ENCODE measurements around the gene LYVE1. TPM values are rescaled to one million over a fixed set of nuclear protein-coding genes. Genes with fewer than 3 reads are reported as not detected.
A peak's percentile ranks its signal among the peaks of the same experiment; 100 is the strongest.

LYVE1 gene
- total RNA-seq, 6 donors from 2014 or later: 5.2 to 105 (median 24.6) TPM

- WGBS, 2 donors: 19 to 31% methylated on average over 2 of the region's 2 CpGs
- no peak for TF ChIP-seq POLR2AphosphoS5 (IDR thresholded peaks at IDR 0.05)
- TF ChIP-seq EP300 (IDR thresholded peaks at IDR 0.05): no peak
- TF ChIP-seq POLR2A (IDR thresholded peaks at IDR 0.05): no peak
- TF ChIP-seq CTCF (IDR thresholded peaks at IDR 0.05): no peak
- Histone ChIP-seq H3K4me1 (peaks cover 5 to 36% (median 22%) of the 10 kb centered on the region in 4 donors), H3K4me3 (no peak overlapping the region), H3K27me3 (no peaks in the 10 kb centered on the region), H3K27ac (peak overlapping the region in 3 of 4 donors; percentile 9 to 58 (median 31)), H3K9me3 (no peaks in the 10 kb centered on the region), H3K36me3 (no peaks in the 10 kb centered on the region)
- no peak for DNase-seq
- ATAC-seq (ENCODE audit: low FRiP score in 2 of 2): peak; percentile 75 to 77
Observed at GRCh38 chr11:10592331-10592730, 23.9 kb upstream of the LYVE1 start.

DNA sequence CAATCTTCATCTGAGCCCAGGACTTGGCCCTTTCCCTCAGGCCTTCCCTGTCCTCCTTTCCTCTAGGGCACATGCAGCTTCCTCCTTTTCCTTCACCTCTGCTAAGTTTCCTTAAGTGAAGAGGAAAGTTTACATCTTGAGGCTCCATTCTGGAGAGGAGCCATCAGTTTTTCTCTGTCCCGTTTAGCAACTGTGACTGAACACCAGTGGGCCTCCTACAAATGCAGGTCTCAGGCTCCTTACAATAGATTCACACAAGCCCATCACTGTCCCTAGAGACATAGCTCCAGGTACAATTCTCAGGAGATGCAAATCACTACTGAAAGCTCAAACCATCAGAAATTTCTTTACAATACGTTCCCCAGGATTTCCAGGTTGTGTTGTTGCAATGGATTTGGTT, 23.3 kb upstream of the LYVE1 start:
- H3K4me3 ChIP-seq: no peak overlapping the region
- H3K36me3 ChIP-seq: no peaks in the 10 kb centered on the region
- H3K27ac ChIP-seq: peak overlapping the region in 3 of 4 donors; percentile 9 to 58 (median 31)
- no peak for DNase-seq
- peaks cover 7 to 37% (median 22%) of the 10 kb centered on the region in 4 donors for H3K4me1 ChIP-seq
- no peak for TF ChIP-seq CTCF (IDR thresholded peaks at IDR 0.05)
- TF ChIP-seq POLR2AphosphoS5 (IDR thresholded peaks at IDR 0.05): no peak
- no peak for TF ChIP-seq EP300 (IDR thresholded peaks at IDR 0.05)
- TF ChIP-seq POLR2A (IDR thresholded peaks at IDR 0.05): no peak
- WGBS, 2 donors: 53 to 75% methylated on average over 2 of the region's 2 CpGs
- H3K9me3 ChIP-seq: no peaks in the 10 kb centered on the region
- H3K27me3 ChIP-seq: no peaks in the 10 kb centered on the region
- ATAC-seq (ENCODE audit: low FRiP score in 2 of 2): no peak

DNA sequence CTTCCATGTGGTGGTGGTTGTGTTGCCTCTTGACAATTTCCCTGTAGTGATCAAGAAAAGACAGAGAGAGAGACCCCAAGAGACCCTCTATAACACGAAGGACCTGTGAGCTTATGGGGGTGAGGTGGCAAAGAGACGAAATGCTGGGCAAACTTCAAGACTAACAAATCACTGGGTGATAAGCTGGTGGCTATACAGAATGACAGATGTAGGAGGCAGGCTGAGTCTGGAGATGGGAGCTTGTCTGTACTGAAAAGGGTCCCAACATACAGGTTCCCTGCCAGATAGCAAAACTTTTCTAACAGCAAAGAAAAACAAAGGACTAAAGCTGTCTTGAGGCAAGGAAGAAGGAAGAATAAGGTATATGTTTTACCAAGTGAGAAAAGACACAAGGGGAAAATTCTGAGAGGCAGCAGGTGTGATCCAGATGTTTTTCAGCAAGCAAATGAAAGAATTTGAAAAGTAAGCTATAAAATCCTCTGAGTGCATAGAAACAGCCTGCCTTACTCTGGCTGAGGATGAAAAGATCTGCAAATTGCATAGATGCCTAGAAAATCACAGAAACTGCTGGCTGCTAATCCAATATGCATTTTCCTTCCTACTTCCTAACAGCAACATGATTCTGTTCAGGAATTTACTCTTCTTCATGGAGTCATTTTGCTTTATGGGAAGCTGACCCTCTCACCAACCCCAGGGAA, 21.9 kb upstream of the LYVE1 start:
- WGBS, 2 donors: 74 to 75% methylated on average over 2 of the region's 2 CpGs
- no peak overlapping the region for H3K27ac ChIP-seq
- H3K27me3 ChIP-seq: no peaks in the 10 kb centered on the region
- ATAC-seq (ENCODE audit: low FRiP score in 2 of 2): no peak
- H3K9me3 ChIP-seq: no peaks in the 10 kb centered on the region
- H3K36me3 ChIP-seq: no peaks in the 10 kb centered on the region
- TF ChIP-seq POLR2AphosphoS5 (IDR thresholded peaks at IDR 0.05): no peak
- no peak for TF ChIP-seq CTCF (IDR thresholded peaks at IDR 0.05)
- TF ChIP-seq EP300 (IDR thresholded peaks at IDR 0.05): no peak
- no peak for TF ChIP-seq POLR2A (IDR thresholded peaks at IDR 0.05)
- no peak overlapping the region for H3K4me3 ChIP-seq
- no peak for DNase-seq
- peaks cover 16 to 46% (median 30%) of the 10 kb centered on the region in 4 donors for H3K4me1 ChIP-seq

- TF ChIP-seq EP300 (IDR thresholded peaks at IDR 0.05) (peak in 1 of 4 donors; percentile 75), CTCF (IDR thresholded peaks at IDR 0.05) (no peak)
- no peak for DNase-seq
- Histone ChIP-seq H3K4me3 (no peak overlapping the region), H3K36me3 (no peaks in the 10 kb centered on the region), H3K27me3 (no peaks in the 10 kb centered on the region), H3K4me1 (peaks cover 23 to 51% (median 37%) of the 10 kb centered on the region in 4 donors), H3K9me3 (no peaks in the 10 kb centered on the region), H3K27ac (peak overlapping the region in 2 of 4 donors; percentile 21 to 54)
- WGBS, 2 donors: 69 to 71% methylated on average over 2 of the region's 2 CpGs
- peak; percentile 12 to 45 for ATAC-seq (ENCODE audit: low FRiP score in 2 of 2)
Observed at GRCh38 chr11:10588904-10589303, 20.4 kb upstream of the LYVE1 start.

GRCh38 chr11:10587995-10588394, 19.5 kb upstream of the LYVE1 start:
- H3K27ac ChIP-seq: peak overlapping the region in 1 of 4 donors; percentile 63
- WGBS, 2 donors: 87 to 89% methylated on average over 3 of the region's 3 CpGs
- H3K9me3 ChIP-seq: no peaks in the 10 kb centered on the region
- TF ChIP-seq EP300 (IDR thresholded peaks at IDR 0.05) (no peak), CTCF (IDR thresholded peaks at IDR 0.05) (no peak)
- no peaks in the 10 kb centered on the region for H3K36me3 ChIP-seq
- H3K4me1 ChIP-seq: peaks cover 32 to 59% (median 46%) of the 10 kb centered on the region in 4 donors
- H3K4me3 ChIP-seq: no peak overlapping the region
- DNase-seq: no peak
- no peak for ATAC-seq (ENCODE audit: low FRiP score in 2 of 2)
- H3K27me3 ChIP-seq: no peaks in the 10 kb centered on the region
